T-helper 9 cell (primary cell): ENCODE results near the gene NDST1.

Experiments
- DNase-seq: peaks from one replicate; pipeline ENCODE4 v3.0.0-alpha.2; 2020

NDST1 gene

GRCh38 chr5:150525163-150525562 is 17.2 kb downstream of the NDST1 start:
- no peak for DNase-seq

GRCh38 chr5:150525781-150526180 is 17.9 kb downstream of the NDST1 start:
- no peak for DNase-seq

GRCh38 chr5:150527038-150527437 is 19.1 kb downstream of the NDST1 start:
- no peak for DNase-seq

GRCh38 chr5:150527808-150528207 is 19.9 kb downstream of the NDST1 start:
- DNase-seq, result no peak

- no peak for DNase-seq
Observed at GRCh38 chr5:150528924-150529546, 21.1 kb downstream of the NDST1 start.

GRCh38 chr5:150529555-150529954 is 21.6 kb downstream of the NDST1 start:
- DNase-seq, result no peak

- DNase-seq, result no peak
Observed at GRCh38 chr5:150530423-150530822, 22.5 kb downstream of the NDST1 start.

GRCh38 chr5:150530951-150531588 is 23.1 kb downstream of the NDST1 start:
- no peak for DNase-seq

- no peak for DNase-seq
Observed at GRCh38 chr5:150531686-150532085, 23.8 kb downstream of the NDST1 start.

- DNase-seq, result no peak
Observed at GRCh38 chr5:150532151-150532550, 24.2 kb downstream of the NDST1 start.

GRCh38 chr5:150532996-150533395 is 25.1 kb downstream of the NDST1 start:
- DNase-seq, result no peak

GRCh38 chr5:150534811-150535210 is 26.9 kb downstream of the NDST1 start:
- no peak for DNase-seq

GRCh38 chr5:150535611-150536010 is 27.7 kb downstream of the NDST1 start:
- DNase-seq, result no peak

GRCh38 chr5:150538007-150538917 is 30.3 kb downstream of the NDST1 start:
- no peak for DNase-seq

GRCh38 chr5:150539206-150539605 is 31.3 kb downstream of the NDST1 start:
- DNase-seq, result no peak

- DNase-seq, result no peak
Observed at GRCh38 chr5:150540042-150540441, 32.1 kb downstream of the NDST1 start.

- DNase-seq, result no peak
Observed at GRCh38 chr5:150540615-150541396, 32.9 kb downstream of the NDST1 start.

- DNase-seq, result no peak
Observed at GRCh38 chr5:150541397-150541675, 33.4 kb downstream of the NDST1 start.

GRCh38 chr5:150541895-150542294 is 34.0 kb downstream of the NDST1 start:
- no peak for DNase-seq

- DNase-seq, result no peak
Observed at GRCh38 chr5:150542933-150543445, 35.1 kb downstream of the NDST1 start.

GRCh38 chr5:150544611-150545219 is 36.8 kb downstream of the NDST1 start:
- peak; percentile 22 for DNase-seq

- no peak for DNase-seq
Observed at GRCh38 chr5:150545246-150545645, 37.3 kb downstream of the NDST1 start.
